ENCODE results near the gene POLR2A.
A peak's percentile ranks its signal among the peaks of the same experiment; 100 is the strongest.
"Not testable (repeated sequence)": the region's sequence is repeated elsewhere in the genome, so short reads cannot be mapped to it uniquely, and the experiment has no call there.

Gene POLR2A

DNA sequence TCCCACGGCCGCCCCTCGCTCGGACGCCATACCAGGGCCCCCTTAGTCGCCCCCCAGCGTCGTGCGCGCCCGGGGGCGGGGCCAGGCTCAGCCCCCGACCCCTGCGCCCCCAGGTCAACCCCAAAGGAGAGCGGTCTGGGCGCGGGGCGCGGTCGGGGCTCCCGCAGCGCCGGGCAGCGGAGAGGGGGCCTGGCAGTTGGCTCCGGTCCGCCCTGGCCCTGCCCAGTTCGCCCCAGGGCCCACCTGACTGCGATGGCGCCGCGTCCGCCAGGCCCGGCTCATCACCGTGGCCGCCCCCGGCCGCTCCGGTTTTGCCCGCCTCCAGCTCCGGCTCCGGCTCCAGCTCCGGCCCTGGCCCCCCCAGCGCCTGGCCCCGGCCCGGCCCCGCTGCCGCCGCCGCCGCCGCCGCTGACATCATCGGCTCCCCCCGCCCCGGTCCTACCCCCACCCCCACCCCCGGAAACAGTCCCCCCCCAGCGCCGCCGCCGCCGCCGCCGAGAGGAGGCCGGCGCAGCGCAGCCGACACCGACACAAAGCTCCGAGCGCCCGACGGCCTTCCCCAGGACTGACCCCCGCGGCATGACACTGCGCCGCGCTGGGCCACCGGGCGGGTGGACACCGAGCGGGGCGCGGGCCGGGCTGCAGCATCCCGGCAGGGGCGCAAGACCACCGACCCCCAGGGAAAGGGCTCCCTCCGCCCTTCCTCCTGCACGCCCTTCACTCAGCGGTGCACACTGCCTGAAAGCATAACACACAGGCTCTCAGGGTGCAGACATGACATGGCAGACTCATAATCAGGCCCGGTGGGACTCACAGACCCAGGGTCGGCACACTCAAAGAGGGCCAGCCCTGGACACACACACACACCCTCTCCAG, 4.7 kb upstream of the POLR2A start, which contains the start of gene ZBTB4:
Gene ZBTB4 (minus strand): TSS at position 419 of the 876 bp plus-strand sequence. CDS start 12,830 bp downstream, outside the sequence.
- peak; percentile 66 for DNase-seq

DNA sequence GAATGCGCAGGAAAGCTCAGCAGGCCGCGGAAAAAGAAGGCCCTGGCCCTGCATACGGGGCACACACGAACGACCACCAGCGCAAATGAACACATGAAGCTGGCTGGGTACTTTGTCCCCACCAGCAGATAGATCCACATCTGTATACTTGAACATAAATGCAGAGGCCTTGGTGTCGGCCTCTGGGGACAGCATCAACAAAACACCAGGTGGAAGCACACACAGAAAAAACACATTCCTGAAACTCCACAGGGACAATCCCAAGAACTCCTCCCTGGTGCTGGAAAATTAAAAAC, 4.1 kb upstream of the POLR2A start:
- DNase-seq = no peak

DNA sequence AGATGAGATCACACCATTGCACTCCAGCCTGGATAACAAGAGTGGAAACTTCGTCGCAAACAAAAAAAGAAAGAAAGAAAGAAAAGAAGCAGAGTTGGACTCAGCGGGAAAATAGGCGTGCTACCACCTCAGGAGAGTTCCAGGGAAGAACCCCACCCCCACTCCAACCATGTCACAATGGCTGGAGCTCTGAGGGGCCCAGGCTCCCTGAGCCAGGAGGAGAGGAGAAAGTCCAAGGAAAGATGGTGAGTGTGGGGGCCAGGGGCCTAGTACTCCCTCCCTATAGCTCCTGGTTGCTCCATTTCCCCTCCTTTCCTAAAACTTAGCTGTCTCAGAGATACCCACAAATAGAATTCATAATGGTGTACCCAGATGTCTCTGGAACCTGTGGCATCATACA, 2.9 kb upstream of the POLR2A start, which contains the start of gene SLC35G6:
Gene SLC35G6 (plus strand): TSS at position 172 of the 400 bp plus-strand sequence. CDS start 71 bp downstream, at position 243.
- not testable (repeated sequence) for DNase-seq

DNA sequence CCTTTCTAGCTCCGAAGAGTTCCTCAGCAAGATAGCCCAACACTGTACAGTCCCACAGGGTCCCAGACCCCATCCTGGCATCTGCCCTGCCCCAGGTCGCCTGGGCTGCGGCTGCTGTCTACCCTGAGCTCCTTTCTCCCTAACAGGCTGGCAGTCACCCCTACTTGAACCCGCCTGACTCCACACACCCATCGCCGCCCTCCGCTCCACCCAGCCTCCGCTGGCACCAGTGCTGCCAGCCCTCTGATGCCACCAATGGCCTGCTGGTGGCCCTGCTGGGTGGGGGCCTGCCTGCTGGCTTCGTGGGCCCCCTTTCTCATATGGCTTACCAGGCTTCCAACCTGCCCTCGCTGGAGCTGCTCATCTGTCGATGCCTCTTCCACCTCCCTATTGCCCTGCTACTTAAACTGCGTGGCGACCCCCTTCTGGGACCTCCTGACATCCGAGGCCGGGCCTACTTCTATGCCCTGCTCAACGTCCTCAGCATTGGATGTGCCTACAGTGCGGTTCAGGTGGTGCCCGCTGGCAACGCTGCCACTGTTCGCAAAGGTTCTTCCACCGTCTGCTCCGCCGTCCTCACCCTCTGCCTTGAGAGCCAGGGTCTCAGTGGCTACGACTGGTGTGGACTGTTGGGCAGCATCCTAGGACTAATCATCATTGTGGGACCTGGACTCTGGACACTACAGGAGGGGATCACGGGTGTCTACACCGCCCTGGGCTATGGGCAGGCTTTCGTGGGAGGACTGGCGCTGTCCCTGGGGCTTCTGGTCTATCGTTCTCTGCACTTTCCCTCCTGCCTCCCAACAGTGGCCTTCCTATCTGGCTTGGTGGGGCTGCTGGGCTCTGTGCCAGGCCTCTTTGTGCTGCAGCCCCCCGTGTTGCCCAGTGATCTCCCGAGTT, 2.1 kb upstream of the POLR2A start:
- not testable (repeated sequence) for DNase-seq

DNA sequence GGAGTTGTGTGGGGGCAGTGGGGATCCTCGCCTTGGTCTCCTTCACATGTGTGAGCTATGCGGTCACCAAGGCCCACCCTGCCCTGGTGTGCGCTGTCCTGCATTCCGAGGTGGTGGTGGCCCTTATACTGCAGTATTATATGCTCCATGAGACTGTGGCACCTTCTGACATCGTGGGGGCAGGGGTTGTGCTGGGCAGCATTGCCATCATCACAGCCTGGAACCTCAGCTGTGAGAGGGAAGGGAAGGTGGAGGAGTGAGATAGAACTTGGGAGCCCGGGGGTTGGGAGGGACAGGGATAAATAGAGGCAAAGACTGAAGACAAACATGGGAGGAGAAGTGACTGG, 1.5 kb upstream of the POLR2A start:
- DNase-seq = not testable (repeated sequence)

DNA sequence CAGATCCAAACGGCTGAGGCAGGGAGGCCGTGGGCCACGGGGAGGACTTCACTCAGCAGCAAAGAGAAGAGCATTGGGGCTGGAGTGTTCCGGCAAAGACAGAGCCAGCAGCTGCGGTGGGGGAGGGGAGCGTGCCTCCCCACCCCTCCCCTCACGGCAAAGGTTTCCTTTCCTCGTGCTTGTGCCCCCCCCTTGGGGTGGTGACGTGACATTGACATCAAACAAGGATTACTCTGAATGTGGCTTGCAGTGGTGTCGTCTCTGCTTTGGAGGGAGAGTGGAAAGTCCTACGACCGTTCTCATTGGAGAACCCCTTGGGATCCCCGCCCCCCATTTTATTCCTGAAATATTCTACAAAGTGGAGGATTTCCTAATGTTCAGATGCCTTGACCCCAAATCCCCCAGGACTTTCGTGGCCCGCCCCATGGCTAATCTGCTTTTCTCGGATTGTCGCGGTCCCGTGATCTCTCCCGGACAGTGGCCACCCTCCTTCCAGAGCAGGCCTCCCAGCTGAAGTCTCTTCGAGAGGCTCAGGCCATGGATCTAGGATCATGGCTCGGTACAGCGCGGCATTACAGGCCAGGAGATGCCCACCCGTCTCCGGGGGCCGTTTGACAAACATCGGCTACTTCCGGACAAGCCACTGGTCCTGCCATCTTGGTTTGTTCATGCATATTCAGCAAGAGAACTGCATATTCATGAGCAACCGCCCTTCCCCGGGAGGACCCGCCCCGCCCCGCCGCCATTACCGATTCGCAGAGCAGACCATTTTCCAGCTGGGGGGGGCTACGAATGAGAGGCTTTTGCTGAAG, 705 bp upstream of the POLR2A start:
- peak; percentile 85 for DNase-seq

DNA sequence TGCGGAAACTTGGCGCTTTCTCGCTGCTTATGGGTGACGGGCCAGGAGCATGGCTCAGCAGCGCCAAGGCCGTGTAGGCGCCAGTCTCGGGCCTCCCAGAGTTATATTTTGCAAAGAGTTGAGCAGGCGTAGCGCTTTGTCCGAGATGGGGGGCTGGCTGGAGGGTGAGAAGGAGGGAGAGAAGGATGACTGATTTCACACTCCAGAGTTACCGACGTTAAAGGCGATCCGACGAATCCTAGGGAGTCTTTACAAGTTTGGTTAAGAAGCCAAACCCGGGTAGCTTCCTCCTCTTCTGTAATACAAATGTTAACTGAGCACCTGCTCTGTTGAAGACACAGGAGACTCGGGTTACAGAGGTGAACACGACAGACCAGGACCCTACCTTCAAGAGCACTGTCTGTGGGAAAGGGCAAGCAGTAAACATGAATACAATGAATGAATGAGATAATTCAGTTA, 782 bp downstream of the POLR2A start:
- no peak for DNase-seq

DNA sequence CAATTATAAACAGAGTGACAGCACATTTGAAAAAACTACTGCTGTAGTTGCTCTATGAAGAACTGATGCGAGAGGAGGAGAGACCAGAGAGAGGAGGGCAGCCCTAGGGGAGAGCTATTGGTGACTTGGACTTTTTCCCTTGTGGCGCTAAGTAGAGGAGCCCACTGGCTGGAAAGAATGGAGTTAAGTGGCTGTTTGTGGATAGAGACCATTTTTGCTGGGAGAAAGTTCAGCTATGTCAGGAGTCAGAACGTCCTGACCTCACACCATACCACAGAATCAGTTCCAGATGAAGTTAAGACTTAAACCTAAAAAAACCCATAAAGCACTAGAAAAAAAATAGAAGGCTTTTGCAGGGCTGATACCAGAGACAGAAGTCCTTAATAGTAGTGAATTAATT, 2.0 kb downstream of the POLR2A start:
- DNase-seq = no peak

DNA sequence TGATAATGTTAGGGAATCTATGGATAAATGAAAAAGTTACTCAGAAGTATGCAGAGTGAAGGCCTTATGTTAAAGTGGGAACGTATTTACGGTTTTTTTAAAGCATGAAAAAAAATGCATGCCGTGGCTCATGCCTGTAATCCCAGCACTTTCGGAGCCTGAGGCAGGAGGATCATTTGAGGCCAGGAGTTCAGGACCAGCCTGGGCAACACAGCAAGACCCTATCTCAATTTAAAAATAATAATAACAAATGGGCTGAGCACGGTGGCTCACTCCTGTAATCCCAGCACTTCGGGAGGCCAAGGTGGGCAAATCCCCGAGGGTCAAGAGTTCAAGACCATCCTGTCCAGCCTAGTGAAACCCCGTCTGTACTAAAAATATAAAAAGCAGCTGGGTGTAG, 6.0 kb downstream of the POLR2A start:
- no peak for DNase-seq

DNA sequence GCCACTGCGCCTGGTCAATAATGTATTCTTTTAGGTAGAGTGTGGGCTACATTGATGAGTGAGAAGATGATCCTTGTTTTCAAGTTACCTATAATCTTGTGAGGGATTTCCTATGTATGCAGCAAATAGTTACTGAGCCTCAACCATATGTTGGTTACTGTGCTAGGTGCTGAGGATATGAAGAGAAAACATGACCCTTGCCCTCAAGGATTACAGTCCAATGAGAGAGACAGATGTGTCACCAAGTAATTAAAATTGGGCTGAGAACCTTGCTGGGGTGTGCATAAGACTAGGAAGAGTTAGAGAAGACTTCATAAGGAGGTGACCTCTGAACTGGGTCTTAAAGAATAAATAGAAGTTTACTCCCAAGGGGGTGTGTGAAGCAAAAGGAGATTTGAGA, 7.4 kb downstream of the POLR2A start:
- no peak for DNase-seq

DNA sequence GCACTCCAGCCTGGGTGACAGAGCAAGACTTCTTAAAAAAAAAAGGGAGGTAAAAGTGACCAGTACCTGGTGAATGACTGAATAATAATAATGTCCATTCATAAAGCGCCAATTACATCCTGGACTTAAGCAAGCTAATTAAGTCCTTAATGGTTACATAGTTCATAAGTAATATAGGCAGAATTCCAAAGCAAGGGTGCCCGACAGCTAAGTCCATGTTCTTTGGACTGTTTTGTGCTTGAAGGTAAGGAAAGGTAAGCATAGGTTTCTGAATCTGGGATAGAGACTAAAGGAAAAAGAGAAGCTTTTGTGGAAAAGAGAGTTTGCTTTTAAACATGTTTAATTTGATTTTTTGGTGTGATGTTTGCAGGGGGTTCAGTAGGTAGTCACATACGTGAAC, 9.8 kb downstream of the POLR2A start:
- no peak for DNase-seq

DNA sequence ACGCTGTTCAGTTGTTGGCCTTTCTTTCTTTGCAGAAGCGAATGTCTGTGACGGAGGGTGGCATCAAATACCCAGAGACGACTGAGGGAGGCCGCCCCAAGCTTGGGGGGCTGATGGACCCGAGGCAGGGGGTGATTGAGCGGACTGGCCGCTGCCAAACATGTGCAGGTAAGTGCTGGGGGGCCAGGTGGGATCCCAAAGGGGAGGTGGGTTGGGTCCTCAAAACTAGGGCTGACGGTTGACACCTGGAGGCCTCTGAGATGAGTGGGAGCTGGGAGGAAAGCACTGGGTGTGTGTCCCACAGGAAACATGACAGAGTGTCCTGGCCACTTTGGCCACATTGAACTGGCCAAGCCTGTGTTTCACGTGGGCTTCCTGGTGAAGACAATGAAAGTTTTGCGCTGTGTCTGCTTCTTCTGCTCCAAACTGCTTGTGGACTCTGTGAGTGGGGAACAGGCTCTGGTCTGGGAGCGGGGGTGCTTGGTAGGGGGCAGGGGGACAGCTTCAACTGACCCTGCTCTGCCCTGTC, 11.8 kb downstream of the POLR2A start:
- DNase-seq = no peak

DNA sequence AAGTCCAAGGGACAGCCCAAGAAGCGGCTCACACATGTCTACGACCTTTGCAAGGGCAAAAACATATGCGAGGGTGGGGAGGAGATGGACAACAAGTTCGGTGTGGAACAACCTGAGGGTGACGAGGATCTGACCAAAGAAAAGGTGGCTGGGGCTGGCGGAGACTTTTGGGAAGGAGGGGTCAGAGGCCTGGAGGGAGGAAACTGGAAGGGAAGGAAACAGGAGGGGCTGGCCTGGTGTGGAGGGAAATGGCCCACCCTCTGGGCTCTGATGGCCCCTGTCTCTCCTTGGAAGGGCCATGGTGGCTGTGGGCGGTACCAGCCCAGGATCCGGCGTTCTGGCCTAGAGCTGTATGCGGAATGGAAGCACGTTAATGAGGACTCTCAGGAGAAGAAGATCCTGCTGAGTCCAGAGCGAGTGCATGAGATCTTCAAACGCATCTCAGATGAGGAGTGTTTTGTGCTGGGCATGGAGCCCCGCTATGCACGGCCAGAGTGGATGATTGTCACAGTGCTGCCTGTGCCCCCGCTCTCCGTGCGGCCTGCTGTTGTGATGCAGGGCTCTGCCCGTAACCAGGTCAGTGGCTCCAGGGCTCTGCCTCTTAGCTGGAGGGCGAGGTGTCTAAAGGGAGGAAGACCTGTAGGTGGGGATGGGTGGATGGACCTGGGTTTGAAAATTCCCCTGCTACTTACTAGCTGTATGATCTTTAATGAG, 12.5 kb downstream of the POLR2A start:
- no peak for DNase-seq

DNA sequence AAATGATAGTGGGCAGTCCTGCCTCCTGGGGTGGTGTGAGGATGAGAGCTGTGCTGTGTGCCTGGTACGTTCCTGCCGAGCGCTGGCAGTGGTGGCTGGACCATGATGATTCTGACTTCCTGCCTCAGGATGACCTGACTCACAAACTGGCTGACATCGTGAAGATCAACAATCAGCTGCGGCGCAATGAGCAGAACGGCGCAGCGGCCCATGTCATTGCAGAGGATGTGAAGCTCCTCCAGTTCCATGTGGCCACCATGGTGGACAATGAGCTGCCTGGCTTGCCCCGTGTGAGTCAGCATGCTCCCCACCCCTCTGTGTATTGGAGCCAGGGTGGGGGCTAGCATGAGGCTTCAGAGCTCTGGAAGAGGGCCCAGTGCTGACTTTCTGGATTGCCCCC, 13.1 kb downstream of the POLR2A start:
- no peak for DNase-seq

DNA sequence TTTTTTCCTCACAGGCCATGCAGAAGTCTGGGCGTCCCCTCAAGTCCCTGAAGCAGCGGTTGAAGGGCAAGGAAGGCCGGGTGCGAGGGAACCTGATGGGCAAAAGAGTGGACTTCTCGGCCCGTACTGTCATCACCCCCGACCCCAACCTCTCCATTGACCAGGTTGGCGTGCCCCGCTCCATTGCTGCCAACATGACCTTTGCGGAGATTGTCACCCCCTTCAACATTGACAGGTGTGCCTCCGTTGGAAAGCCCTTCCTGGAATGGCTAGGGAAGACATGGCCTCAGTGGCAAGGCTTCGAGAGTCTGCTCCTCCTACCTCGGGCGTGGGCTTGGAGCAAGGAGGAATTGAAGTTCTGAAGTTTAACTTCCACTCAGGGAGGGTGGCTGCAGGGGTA, 13.5 kb downstream of the POLR2A start:
- no peak for DNase-seq

DNA sequence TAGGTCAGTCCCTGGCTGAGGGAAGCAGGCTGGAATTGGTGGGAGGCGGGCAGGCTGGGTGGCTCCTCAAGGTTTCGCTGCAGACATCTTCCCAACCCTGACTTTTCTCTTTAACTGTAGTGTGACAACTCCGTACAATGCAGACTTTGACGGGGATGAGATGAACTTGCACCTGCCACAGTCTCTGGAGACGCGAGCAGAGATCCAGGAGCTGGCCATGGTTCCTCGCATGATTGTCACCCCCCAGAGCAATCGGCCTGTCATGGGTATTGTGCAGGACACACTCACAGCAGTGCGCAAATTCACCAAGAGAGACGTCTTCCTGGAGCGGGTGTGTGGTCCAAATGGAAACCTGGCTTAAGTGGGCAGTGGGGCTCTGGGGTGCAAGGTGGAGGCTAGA, 15.0 kb downstream of the POLR2A start:
- no peak for DNase-seq

DNA sequence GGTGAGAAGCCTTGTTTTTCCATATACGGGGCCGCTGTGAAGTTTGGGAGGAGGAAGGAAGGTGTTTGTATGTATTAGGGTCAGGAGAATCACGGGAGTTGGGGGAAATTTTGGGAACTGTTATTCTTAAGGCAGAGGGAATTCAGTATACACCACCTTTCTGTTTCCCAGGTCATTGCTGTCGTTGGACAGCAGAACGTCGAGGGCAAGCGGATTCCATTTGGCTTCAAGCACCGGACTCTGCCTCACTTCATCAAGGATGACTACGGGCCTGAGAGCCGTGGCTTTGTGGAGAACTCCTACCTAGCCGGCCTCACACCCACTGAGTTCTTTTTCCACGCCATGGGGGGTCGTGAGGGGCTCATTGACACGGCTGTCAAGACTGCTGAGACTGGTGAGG, 17.6 kb downstream of the POLR2A start:
- no peak for DNase-seq

DNA sequence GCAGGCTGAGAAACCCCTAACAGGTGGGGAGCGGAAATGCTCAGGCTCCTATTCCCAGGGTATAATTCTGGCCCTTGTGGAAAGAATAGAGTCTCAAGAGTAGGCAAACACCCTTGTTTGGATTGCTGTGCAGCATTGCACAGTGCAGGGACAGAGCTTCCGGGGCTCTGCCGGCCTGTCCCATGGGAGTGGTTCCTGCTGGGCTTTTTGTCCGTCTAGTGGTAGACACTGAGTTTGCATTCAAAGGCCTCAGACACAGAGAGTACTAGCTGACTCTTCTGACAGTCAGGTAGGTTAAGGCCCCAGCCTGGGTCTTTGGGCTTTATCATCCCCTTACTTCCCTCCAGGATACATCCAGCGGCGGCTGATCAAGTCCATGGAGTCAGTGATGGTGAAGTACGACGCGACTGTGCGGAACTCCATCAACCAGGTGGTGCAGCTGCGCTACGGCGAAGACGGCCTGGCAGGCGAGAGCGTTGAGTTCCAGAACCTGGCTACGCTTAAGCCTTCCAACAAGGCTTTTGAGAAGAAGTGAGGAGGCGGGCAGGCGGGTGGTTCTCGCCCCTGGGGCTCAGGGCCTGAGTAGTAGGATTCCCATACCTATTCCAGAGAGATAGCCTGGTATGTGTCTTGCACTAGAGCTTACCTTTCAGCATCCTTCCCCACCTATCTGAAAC, 18.1 kb downstream of the POLR2A start:
- no peak for DNase-seq

DNA sequence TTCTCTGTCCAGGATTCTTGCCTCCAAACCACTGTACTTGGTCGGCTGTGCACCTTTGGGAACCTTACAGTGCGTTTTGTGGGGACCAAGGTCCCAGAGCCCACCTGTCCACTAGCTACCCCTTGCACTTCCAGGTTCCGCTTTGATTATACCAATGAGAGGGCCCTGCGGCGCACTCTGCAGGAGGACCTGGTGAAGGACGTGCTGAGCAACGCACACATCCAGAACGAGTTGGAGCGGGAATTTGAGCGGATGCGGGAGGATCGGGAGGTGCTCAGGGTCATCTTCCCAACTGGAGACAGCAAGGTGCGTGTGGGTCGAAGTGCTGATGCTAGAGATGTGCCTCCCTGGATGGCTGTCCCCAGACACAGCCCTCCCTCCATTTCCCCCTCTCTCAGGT, 18.8 kb downstream of the POLR2A start:
- no peak for DNase-seq

DNA sequence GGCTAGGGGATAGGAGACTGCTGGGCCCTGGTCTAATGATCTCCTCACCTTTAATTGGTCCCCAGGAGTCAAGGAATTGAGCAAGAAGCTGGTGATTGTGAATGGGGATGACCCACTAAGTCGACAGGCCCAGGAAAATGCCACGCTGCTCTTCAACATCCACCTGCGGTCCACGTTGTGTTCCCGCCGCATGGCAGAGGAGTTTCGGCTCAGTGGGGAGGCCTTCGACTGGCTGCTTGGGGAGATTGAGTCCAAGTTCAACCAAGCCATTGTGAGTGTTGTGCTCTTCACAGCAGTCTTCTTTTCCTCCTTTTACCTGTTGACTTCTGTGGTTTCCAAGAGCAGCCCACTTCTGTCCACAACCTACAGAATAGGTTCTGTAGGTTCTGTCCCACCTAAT, 19.4 kb downstream of the POLR2A start:
- no peak for DNase-seq

DNA sequence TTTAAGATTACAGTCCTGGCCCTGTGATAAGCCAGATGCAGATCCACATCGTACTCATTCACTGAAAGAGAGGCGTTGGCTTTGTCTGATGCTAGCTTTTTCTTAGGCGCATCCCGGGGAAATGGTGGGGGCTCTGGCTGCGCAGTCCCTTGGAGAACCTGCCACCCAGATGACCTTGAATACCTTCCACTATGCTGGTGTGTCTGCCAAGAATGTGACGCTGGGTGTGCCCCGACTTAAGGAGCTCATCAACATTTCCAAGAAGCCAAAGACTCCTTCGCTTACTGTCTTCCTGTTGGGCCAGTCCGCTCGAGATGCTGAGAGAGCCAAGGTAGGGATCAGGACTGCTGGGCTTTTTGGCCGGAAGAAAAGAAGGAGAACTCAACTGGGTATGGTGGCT, 24.0 kb downstream of the POLR2A start:
- no peak for DNase-seq

DNA sequence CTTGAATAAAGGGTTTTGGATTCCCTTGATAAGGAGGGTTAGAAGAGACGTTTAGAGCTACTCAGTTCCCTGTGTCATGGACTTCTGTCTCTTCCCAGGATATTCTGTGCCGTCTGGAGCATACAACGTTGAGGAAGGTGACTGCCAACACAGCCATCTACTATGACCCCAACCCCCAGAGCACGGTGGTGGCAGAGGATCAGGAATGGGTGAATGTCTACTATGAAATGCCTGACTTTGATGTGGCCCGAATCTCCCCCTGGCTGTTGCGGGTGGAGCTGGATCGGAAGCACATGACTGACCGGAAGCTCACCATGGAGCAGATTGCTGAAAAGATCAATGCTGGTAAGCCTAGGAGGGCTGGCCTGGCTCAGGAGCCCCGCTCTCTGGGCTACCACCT, 24.7 kb downstream of the POLR2A start:
- DNase-seq = no peak
